Lung microvascular endothelial cell (primary cell): ENCODE results near the gene MYO9A. TPM values are rescaled to one million over a fixed set of nuclear protein-coding genes. Genes with fewer than 3 reads are reported as not detected.
"Not testable (repeated sequence)": the region's sequence is repeated elsewhere in the genome, so short reads cannot be mapped to it uniquely, and the experiment has no call there.

Source experiments
- DNase-seq, 2 donors: peaks; one replicate each; pipeline versions ENCODE4 v3.0.0 to v3.0.0-alpha.2; 2010; ENCODE audit warnings: low read depth in 2 of 2
- total RNA-seq: library from RNA; depleted of rRNA; stranded (reverse); fragments of >200 nt; gene quantifications from 2 replicates; pipeline ENCODE4 v1.2.1, GENCODE V29; 2014

Gene MYO9A
- total RNA-seq, 1 donor from 2014 or later = 23.2 TPM

DNA sequence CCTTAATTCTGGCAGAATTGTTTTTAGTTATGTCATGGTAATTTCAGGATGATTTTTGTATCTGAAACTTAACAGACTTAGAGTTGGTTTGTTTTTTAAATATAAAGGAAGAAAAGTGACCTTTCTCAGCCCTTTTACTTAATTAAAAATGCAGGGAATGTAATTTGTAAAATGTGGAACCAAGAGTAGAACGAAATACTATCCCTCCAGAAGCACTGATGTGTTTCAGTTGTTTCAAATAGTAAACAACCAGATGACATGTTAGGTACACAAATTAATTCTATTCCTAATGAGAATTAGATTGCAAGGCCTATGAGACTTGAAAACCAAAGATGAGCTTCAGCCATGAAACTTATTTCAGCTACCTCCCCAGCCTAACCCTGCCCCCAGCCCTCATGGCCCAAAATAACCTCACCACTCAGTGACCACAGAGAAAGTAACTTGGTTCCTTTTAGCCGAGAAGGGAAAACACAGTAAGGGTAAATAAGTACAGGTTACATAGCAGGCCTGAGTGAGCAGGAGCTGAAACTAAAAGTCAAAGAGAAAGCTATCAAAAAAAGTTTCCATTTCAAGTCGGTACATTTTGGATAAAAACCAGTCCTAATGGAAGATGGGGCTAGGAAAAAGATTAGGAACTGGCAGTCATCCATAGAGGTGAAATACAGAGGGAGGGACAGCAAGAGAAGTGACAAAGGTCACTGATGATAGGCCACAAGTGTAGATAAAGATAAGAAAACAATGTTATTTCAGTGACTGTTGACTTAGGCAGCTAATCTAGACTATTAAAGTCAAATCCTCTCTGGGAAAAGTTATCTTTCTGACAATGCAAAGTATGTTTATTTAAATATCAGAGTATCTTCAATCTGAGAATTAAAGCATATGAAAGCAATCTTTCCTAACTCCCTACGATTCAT, 23.5 kb upstream of the MYO9A start:
- peak in 1 of 2 donors; percentile 76 for DNase-seq

DNA sequence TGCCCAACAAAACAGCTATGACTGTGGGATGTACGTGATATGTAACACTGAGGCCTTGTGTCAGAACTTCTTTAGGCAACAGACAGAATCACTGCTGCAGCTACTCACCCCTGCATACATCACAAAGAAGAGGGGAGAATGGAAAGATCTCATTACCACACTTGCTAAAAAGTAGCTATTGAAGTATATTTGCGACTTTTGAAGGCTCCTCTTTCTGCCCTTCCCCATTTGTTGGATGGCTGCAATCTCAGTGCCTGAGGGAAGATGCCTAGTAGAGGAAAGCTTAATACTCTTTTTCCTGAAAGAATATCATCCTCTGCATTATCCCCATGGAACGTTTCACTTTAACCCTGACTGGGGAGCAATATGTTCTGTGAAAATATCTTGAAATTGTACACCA, 22.1 kb upstream of the MYO9A start:
- no peak for DNase-seq

DNA sequence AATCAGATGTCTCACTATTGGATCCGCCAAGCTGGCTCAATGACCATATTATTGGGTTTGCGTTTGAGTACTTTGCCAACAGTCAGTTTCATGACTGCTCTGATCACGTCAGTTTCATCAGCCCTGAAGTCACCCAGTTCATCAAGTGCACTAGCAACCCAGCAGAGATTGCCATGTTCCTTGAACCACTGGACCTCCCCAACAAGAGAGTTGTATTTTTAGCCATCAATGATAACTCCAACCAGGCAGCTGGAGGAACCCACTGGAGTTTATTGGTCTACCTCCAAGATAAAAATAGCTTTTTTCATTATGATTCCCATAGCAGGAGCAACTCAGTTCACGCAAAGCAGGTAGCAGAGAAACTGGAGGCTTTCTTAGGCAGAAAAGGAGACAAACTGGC, 21.7 kb upstream of the MYO9A start:
- no peak for DNase-seq

DNA sequence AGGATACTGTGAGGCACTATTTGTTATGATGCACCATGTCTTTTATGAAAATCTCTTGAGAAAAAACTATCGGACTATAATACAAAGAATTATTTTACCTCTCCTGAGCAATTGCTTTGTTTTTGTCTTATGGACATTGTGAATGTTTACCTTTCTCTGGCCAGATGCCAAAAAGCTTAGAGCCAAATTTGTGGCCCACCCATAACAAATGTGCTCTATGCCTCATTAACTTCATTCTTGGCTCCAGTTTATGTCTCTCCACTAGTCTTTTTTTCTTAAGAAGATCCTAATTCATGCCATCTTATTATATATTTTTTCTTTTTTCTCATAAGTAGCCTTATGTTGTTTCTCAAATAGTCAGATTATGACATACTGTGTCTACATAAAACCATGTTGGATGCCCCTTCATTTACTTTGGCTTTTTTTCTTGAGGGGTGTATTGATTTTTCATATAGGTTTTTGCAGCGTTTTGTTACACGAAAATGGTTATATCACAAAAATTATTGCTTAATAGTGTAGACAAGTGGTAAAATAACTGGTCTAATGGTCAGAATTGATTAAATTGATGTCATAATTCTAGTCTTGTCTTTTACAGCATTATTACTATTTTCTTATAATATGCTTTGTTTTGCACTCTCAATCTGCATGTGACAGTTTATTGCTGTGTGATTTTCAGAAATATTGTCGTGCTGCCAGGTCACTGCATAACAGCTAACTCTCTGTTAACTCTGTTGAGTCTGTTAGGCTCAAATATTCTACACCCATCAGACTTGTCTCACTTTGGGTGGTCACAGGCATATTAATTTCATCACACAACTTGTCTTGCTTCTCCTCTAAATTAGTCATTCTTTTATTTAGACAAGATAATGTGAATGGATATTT, 18.5 kb upstream of the MYO9A start:
- DNase-seq = no peak

DNA sequence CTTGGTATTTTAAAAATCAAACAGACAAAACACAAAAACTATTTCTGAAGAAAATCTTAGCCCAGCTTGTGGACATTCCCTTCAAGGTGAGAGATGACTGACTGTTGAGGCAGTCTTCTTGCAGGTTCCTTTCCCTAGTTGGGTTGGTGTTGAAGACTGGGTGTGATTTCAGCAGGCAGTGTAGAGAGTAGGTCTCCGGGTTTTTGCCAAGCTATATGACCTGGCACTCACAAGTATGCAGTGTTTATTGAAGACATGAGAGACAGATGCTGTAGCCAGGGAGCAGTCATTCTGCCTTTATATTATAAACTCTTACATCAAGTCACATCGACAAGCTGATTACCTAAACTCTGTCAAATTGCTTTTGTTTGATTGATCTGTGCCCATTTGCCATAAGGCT, 17.8 kb upstream of the MYO9A start:
- no peak for DNase-seq

DNA sequence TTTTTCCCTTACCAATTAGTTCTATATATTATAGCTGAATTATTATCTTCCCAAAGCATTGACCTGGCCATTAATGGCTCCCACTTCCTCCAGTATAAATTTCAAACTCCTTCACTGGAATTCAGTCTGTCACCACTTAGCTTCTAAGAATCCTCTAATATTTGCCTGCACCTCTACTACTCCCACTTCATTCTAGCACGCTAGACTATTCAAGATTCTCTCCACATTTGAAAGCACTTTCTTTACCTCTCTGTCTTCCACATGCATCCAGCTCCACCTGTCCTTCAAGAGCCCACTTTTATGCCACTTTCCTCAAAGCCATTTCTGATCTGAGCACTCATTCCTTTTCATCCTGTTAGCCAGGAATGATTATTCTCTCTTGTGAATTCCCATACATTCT, 15.3 kb upstream of the MYO9A start:
- DNase-seq = no peak

DNA sequence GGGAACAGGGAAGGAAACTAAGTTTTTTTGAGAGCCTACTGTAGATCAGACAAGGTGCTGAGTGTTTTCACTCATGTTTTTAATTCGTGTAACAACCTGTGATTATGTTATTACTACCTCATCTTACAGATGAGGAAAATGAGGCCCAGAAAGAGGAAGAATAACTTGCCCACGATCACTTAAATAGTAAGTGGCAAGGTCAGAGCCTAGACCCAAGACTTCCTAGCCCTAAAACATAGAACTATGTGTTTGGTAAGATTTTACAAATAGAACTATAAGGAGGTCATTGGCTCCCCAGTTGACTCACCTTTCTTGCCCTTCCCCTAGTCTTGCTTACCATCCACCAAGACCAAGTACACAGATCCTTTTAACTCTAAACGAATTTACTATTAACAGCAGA, 14.0 kb upstream of the MYO9A start:
- DNase-seq = no peak

DNA sequence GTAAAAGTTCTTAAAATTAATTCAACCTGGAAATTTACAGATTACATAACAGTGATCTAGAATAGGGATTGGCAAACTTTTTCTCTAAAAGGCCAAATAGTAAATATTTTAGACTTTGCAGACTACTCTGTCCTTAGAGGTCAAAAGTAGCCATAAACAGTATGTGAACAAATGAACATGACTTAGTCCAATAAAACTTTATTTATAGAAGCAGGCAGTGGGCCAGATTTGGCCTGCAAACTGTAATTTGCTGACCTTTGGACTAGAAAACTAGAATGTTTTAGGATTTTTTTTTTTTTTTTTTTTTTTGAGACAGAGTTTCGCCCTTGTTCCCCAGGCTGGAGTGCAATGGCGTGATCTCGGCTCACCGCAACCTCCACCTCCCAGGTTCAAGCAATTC, 12.3 kb upstream of the MYO9A start:
- no peak for DNase-seq

DNA sequence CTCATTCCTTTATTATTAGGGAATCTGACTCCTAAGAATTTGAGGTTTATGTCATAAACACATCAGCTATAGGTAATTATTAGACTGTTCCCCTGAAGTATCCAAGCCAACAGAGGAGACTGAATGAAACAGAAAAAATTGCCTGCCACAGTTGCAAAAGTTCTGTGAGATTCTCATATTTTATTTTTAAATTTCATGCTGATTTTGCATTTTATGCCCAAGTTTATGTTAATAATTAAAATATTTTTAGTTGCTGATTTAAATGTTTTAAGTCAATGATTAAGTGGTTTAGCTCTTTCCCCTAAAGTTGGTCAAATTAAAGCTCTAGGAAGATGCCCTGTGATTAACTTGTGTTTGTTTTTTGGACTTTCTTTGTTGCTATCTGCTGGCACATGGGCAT, 10.4 kb upstream of the MYO9A start:
- DNase-seq = no peak

DNA sequence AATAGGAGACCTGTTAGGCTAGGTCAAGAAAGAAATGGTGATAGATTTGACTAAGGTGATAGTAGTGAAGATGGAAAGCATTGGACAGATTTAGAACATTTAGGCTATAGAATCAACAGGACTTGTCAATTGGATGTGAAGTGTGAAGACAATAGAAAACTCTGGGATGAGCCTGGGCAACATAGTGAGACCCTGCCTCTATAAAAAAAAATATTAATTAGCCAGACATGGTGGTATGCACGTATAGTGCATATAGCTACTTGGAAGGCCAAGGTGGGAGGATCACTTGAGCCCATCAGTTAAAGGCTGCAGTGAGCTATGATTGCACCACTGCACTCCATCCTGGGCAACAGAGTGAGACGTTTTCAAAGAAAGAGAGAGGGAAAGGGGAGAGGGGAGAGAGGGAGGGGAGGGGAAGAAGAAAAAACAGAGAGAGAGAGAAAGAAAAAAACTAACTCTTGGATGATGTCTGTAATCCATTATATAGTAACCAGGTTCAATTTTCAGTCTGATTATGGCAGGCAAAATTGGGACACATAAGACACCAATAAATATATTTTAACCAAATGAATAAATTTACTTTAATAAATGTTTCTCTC, 9.9 kb upstream of the MYO9A start:
- DNase-seq = no peak

DNA sequence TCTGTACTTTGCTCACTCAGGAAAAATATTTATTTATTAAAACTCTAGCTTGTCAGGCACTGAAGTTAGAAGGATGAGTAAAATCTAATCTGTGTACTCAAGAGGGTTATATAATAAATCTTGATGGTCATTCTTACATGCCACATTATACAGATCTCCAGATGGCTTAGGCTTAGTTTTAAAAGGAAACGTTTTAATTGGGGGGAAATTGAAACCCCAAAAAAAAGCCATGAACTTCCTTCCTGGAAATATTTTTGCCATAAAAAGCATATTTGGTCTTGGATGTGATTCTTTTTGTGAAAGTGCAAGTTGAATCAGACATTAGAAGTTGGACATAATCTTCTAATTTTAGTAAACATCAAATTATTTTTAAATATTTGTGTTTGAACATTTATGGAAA, 6.3 kb upstream of the MYO9A start:
- DNase-seq = peak in 1 of 2 donors; percentile 13

DNA sequence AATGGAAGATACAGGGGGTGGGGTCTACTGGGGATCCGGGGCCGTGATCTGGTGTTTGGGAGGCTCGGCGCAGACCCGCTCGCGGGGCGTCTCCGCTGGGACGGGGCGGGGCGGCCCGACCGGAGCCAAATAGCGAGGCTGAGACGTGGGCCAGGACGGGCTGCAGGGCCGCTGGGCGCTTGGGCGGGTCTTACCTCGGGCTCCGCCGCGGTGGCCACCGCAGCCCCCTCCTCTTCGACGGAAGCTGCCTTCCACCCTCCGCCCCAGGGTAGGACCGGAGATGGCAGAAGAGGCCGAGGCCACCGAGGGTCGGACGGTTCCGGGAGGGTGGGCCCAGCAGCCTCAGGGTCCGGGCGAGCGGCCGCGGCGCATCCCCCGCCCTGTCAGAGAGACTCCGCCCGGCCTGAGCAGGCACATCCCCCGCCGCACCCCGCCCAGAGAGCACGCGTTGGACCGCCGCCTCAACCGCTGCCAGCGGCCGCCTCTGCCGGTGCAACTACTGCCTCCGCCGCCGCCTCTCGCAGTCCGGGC, 399 bp downstream of the MYO9A start:
- DNase-seq = peak in 1 of 2 donors; percentile 81

DNA sequence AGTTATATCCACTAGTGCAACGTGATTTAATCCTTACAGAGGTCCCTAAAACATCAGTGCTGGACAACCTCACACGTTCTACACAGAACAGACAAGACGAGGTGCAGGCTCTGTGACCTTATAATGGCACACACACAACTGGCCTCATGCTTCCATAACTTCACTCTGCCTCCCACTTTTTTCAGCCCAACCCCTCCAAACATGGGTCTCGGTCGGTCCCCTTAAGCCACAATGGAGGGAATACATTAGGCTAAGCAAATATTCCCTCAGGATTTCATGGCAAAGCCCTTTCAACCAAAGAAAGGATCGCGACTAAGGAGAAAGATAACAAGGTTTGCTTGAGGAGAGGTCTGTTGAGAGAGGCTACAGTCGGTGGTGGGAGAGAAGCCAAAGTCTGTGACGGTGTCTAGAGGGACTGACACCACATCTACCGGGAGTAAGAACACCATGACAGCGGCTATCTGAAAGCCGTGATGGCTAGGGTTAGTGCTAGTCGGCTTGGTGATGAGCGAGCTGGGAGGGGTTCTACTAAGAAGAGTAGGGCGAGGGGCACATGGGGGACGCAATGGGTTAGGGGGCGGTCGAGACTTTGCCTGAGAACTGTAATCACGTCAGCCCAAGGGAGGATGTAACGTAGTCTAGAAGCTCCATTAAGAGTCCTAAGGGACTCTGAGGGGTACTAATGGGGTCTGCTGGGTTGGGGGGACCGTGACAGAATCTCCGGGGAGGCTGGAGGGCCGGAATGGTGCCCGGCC, 1.0 kb downstream of the MYO9A start:
- peak; percentile 46 to 53 for DNase-seq

DNA sequence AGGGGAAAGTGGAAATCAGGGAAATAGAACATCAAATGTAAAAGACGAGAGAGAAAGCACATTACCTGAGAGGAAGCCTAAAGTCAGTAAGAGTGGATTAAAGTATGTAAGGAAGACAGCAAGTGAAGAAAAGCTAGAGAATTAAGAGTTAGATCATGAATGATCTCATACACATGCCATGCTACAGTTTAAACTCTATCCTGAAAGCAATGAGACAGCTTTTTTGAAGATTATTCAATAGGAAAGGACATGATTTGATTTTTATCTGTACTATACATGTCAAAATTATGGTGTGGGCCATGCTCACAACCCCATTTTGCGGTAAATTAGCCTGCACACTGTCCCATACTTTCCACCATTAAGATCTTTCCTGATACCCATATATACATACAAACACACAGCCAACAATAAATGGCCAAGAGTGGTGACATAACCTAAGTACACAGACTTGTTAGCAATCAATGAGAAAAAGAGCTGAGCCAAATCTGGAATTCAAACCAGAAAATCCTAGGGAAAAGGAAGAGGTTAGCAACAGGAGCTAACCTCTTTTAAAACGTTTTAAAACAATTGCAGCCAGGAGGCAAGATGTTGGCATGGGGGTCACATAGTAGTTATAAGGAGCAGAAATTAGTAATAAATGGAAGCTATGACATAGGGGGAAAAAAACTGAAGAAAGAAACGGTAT, 4.5 kb downstream of the MYO9A start:
- no peak for DNase-seq

DNA sequence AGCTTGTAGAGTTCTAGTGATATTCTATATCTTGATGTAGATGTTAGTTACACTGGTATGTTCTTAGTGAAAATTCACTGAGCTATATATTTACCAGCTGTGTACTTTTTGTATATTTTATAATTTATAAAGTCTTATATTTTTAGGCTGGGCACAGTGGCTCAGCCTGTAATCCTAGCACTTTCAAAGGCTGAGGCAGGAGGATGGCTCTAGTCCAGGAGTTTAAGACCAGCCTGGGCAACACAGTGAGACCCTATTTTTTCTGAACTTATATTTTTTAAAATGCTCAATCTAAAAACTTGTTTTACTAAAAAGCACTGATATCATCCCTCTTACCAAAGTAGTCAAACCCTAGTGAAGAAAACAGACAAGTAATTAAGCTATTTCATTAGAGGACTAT, 5.1 kb downstream of the MYO9A start:
- no peak for DNase-seq

DNA sequence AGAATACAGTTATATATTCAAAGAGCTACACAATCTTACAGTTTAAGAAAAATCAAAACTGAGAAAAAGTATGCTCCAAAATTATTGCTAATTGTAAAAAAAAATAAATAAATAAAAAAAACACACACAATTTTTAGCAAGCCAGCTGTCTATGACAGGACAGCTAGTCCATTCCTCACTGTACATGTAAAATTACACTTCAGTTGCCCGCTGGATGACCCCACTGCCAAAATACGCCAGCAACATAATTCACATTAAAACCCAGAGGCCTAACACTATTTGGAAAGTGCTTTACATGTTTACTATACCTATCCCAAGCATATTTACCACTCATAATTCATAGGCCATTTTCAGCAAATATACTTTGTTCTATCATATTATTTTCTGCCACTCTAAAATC, 5.8 kb downstream of the MYO9A start:
- no peak for DNase-seq

DNA sequence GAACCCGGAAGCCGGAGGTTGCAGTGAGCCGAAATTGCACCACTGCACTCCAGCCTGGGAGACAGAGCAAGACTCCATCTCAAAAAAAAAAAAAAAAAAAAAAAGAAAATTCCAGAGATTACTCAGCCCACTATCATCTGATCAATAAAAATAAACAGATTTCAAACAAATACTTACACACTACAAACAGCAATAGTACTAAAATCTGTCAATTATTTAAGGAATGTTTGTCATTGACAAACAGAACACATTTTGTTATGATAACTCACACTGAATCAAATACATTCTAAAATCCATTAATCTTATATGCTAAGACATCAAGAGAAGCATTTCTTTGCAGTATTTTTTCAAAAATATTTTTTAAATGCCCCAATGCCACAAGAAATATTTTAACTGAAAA, 7.6 kb downstream of the MYO9A start:
- no peak for DNase-seq

DNA sequence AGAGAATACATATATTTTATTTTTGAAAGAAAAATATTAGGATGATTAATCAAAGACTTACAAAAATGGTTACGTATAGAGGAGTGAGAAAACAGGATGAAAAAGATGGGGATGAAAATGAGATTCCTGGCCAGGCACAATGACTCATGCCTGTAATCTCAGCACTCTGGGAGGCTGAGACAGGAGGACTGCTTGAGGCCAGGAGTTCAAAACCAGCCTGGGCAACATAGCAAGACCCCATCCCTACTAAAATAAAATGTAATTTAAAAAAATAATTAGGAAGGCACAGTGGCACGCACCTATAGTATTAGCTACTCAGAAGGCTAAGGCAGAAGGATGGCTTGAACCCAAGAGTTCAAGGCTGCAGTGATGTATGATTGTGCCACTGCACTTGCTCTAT, 11.9 kb downstream of the MYO9A start:
- no peak for DNase-seq

DNA sequence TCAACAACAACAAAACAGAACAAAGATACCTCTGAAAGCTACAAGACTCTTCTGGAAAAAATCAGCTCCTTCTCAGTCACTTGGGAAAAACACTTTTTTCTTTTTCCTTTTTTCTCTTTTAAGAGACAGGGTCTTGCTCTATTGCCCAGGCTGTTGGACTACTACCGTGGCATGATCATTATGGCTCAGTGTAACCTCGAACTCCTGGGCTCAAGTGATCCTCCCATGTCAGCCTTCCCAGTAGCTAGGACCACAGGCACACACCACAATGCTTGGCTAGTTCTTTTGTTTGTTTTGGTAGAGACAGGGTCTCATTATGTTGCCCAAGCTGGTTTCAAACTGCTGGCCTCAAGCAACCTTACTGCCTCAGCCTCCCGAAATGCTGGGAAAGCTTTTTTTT, 12.8 kb downstream of the MYO9A start:
- no peak for DNase-seq

DNA sequence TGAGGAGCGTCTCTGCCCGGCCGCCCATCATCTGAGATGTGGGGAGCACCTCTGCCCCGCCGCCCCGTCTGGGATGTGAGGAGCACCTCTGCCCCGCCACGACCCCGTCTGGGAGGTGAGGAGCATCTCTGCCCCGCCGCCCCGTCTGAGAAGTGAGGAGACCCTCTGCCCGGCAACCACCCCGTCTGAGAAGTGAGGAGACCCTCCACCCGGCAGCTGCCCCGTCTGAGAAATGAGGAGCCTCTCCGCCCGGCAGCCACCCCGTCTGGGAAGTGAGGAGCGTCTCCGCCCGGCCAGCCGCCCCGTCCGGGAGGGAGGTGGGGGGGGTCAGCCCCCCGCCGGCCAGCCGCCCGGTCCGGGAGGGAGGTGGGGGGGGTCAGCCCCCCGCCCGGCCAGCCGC, 17.4 kb downstream of the MYO9A start:
- DNase-seq = not testable (repeated sequence)

DNA sequence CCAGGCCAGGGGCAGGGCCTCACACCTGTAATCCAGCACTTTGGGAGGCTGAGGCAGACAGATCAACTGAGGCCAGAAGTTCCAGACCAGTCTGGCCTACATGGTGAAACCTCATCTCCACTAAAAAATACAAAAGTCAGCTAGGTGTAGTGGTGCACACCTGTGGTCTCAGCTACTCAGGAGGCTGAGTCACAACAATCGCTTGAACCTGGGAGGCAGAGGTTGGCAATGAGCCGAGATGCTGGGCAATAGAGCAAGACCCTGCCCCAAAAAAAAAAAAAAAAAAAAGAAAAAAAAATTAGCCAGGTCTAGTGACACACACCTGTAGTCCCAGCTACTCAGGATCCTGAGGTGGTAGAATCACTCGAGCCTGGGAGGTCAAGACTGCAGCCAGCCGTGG, 18.8 kb downstream of the MYO9A start:
- DNase-seq = no peak
